Measurements from ENCODE around the gene PER2. TPM values are rescaled to one million over a fixed set of nuclear protein-coding genes. Genes with fewer than 3 reads are reported as not detected.
"Not testable (repeated sequence)": the region's sequence is repeated elsewhere in the genome, so short reads cannot be mapped to it uniquely, and the experiment has no call there.

PER2 gene, protein sequence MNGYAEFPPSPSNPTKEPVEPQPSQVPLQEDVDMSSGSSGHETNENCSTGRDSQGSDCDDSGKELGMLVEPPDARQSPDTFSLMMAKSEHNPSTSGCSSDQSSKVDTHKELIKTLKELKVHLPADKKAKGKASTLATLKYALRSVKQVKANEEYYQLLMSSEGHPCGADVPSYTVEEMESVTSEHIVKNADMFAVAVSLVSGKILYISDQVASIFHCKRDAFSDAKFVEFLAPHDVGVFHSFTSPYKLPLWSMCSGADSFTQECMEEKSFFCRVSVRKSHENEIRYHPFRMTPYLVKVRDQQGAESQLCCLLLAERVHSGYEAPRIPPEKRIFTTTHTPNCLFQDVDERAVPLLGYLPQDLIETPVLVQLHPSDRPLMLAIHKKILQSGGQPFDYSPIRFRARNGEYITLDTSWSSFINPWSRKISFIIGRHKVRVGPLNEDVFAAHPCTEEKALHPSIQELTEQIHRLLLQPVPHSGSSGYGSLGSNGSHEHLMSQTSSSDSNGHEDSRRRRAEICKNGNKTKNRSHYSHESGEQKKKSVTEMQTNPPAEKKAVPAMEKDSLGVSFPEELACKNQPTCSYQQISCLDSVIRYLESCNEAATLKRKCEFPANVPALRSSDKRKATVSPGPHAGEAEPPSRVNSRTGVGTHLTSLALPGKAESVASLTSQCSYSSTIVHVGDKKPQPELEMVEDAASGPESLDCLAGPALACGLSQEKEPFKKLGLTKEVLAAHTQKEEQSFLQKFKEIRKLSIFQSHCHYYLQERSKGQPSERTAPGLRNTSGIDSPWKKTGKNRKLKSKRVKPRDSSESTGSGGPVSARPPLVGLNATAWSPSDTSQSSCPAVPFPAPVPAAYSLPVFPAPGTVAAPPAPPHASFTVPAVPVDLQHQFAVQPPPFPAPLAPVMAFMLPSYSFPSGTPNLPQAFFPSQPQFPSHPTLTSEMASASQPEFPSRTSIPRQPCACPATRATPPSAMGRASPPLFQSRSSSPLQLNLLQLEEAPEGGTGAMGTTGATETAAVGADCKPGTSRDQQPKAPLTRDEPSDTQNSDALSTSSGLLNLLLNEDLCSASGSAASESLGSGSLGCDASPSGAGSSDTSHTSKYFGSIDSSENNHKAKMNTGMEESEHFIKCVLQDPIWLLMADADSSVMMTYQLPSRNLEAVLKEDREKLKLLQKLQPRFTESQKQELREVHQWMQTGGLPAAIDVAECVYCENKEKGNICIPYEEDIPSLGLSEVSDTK (N-terminal part only)
- polyA plus RNA-seq (2013, experiment 1 of 2; ENCODE audit: insufficient read length): 2.5 TPM
- polyA plus RNA-seq (2013, experiment 2 of 2; ENCODE audit: insufficient read length): 2.5 TPM

DNA sequence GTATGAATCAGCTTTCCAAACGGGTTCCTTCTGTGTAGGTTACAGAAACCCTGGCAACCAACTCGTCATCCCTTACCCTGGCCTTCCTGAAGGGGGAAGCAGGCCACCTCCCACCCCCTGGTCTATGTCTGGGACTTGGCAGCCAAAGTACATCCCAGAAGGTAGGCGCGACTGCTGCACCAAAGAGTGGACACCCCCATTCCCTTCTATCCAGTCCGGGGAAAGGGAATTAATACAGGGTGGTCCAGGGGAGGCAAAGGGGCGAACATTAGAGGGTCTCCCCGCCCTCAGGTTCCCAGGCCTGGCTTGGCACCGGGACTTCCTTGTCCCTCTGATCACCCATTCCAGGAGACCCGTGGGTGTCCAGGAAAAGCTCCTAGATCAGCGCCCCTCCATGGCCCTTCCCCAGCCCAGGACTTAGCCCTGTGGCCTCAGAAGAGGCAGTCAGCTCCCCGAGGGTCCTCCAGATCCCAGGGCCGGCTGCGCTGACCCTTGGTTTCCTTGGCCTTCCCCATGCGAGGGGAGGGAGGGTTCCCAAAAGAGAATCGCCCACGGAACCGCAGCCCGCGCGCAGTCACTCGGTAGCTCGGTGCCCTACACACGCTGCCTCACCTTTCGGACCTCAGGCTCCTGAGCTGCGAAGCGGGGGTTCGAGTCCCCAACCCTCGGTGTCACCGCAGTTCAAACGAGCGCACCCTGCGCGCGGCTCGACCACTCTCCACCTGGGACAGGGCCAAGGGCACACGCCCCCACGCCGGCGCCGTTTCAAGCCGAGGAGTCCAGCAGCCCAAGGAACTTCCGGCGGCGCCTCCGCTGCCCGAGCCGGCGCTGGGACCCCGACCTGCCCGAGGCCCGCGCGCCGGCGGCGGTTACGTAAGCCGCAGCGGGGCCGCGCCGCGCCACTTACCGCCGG is at the start of gene PER2:
TSS of gene PER2 (minus strand) at position 874 of the 913 bp plus-strand sequence. CDS start 10,674 bp downstream, outside the sequence.
- DNase-seq: peak; percentile 77

DNA sequence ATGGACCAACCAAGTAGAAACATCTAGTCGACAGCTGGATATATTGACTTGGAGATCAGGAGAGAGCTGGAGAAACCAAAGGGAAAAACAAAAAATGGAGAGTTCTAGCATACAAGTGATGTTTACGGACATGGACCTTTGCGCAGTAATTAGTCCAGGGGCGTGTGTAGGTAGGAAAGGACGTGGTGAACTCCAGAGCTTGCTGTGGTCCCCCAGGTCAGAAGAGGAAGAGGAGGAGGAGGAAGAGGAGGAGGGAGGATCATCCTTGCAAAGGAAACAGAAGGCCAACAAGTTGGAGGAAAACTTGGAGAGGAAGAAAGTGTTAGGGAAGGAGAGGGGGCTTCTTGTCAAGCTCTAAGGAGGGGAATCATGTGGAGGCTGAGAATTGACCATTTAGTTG is 49.4 kb upstream of the PER2 start:
- no peak for DNase-seq

DNA sequence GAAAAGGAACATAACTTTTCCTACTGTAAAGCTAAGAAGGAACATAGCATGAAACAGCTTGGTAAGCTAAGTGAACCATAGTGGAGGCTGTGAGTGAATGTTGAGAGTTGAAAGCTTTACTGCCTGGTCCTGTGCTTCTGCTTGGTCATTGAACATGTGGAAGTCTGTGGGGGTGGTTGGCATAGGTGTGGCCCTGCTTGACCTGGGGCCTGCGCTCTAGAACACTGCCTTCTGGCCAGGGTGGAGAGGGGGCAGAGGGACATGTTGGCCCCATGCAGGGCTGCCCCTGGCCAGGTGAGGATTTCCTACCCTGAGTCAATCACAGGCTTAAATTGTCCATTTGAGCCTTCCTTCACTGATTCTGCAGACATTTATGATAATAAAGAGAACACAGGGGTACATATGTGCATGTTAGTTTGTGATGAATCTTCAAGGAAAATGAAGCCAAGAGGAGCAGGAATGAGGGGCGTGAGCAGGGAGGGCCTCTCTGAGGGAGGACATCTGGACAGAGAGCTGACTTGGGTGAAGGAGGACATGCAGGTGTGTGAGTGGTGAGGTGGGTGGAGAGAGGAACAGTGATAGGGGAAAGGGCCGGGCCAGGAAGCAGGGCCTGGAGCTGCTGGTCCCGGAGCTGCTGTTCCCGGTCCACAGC is 48.5 kb upstream of the PER2 start:
- DNase-seq: no peak

GRCh38 chr2:238336151-238336550 is 47.7 kb upstream of the PER2 start:
- DNase-seq: no peak

DNA sequence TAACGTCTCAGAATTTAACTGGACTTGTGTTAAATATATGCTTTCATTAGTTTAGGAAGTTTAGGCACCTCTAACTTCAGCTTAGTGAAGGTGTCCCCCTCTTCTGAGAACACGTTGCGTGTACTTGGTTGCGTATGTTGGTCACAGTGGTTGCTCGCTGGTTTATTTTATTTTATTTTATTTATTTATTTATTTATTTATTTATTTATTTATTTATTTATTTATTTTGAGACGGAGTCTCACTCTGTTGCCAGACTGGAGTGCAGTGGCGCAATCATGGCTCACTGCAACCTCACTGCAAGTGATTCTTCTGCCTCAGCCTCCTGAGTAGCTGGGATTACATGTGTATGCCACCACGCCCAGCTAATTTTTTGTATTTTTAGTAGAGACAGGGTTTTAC is 47.2 kb upstream of the PER2 start:
- DNase-seq: not testable (repeated sequence)

DNA sequence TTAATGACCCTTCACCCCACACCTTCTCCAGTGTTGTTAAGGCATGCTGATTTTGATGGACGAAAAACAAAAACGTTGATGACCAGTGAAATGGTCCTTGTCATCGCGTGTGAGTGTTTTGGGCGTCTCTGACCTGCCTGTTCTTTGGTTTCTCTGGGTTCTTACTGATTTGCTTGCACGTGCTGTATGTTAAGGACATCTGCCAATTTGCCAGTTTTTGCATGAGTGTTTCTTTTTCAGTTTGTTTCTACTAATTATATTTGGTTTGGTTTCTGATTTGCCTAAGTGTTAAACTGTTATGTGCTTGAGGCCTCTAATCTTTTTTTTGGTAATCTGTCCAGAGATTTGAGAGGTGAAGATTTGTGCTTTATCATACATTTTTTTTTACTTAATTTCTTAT is 46.5 kb upstream of the PER2 start:
- no peak for DNase-seq

- DNase-seq: no peak
Observed at GRCh38 chr2:238331916-238332315, 43.5 kb upstream of the PER2 start.

GRCh38 chr2:238330391-238330790 is 42.0 kb upstream of the PER2 start:
- no peak for DNase-seq

DNA sequence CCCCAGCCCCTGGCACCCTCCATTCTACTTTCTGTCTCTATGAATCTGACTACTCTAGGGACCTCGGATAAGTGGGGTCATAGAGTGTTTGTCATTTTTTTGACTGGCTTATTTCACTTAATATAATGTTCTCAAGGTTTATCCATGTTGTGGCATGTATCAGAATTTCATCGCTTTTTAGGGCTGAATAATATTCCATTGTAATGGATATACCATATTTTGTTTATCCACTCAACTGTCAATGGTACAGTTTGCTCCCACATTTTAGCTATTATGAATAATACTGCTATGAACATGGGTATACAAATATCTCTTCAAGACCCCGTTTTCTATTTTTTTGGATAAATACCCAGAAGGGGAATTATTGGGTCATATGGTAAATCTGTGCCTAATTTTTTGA is 39.3 kb upstream of the PER2 start:
- DNase-seq: no peak

DNA sequence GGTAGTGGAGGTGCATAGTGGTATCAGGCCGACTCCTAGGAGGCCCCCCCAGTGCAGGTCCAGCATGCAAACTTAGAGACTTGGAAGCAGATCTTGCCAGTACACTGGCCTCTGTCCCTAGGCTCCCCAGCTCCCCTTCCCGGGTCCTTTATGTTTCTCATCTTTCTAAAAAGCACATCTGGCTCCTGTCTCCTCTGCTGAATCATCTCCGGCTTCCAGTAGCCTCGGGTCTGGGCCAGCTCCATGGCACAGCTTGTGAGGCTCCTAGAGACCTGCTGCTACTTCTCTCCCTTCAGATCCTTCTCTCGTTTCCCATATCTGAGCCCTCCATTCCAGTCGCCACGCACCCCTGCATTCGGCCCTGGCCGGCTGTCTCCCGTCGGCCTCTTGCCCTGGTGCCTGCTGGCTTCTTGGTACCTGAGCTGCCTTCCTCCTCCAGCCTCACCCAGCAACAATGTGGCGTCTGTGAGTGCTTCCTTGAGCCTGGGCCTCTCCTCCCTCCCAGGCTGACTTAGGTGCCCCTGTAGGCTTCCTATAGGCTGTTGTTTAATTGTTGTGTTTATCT is 38.5 kb upstream of the PER2 start:
- DNase-seq: no peak

- DNase-seq: no peak
Observed at GRCh38 chr2:238325694-238326093, 37.3 kb upstream of the PER2 start.

- not testable (repeated sequence) for DNase-seq
Observed at GRCh38 chr2:238324248-238324647, 35.8 kb upstream of the PER2 start.

GRCh38 chr2:238322001-238322411 is 33.6 kb upstream of the PER2 start:
- DNase-seq: no peak

GRCh38 chr2:238321467-238321866 is 33.1 kb upstream of the PER2 start:
- no peak for DNase-seq

DNA sequence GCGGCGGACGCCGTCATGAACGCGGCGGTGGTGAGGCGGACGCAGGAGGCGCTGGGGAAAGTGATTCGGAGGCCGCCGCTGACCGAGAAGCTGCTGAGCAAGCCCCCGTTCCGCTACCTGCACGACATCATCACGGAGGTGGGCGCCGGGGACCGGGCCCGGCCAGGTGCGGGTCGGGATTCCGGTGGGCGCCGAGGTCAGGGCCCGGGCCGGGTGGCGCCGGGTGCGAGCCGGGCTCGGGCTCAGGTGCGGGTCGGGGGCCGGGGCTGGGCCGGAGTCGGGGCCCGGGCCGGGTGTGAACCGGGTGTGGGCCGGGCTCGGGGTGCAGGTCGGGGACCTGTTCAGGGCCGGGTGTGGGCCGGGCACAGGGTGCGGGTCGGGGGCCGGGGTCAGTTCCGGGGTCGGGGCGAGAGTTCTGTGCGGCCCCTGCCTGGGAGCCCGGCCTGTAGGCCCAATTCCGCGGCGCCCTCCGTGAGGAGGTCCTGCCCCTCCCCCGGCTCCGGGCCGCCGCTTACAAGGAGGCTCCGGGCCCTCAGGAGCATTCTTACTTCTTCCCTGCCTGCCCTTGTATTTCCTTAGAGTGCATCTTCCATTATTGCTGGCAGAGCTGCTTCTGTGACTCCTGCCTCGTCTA is 32.4 kb upstream of the PER2 start:
- DNase-seq: peak; percentile 17

GRCh38 chr2:238320246-238320647 is 31.8 kb upstream of the PER2 start, which contains the start of gene TRAF3IP1:
Gene TRAF3IP1 (plus strand): TSS chr2:238320518. CDS start chr2:238320663, 145 bp downstream.
- peak; percentile 85 for DNase-seq

DNA sequence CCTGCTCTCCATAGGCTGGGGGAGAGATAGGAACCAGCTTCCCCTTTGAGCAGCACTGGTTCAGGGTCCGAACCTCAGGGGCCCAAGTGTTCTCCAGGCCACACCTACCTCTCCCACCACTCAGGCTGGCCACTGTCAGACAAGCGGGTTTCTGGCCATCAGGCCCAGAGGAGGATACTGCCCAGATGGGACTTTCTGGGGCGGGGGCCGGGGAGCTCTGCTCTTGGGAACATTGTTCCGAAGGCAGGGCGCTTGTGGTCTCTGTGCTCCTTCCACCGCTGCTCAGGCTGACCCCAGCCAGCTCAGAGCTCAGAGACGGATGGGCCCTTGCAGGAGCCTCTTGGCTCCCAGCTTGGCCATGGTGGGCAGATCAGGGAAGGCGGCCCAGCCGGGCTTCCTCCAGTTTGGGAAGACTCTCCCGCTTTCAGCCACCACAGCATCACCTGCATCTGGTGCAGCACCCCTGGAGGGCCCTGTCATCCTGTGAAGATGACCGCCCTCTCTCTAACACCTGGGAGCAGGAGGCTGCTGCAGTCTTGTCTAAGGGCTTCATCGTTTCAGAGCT is 26.7 kb upstream of the PER2 start:
- DNase-seq: no peak

DNA sequence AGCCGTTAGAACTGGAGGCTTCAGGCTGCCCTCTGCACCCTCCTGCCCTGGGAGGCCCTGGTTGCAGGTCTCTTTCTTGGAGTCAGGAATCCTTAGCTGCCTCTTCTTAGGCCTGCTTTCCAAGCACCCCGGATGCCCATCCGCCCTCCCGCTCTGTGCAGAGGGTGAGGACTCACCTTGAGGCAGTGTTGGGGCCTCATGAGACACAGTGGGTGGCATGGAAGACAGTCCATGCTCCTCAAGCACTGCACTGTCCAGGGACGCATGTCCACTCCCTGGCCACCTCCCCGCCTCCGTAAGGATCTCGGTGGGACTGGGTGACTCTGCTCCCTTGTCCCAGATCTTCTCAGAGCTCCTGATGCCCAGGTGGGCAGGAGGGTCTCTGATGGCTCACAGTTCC is 26.2 kb upstream of the PER2 start:
- DNase-seq: no peak

GRCh38 chr2:238313991-238314350 is 25.6 kb upstream of the PER2 start:
- no peak for DNase-seq

All from fibroblast of skin of back (primary cell).